ENCODE data around the gene NLRP12. TPM values are rescaled to one million over a fixed set of nuclear protein-coding genes. Genes with fewer than 3 reads are reported as not detected.
A peak's percentile ranks its signal among the peaks of the same experiment; 100 is the strongest.
"Not testable (repeated sequence)": the region's sequence is repeated elsewhere in the genome, so short reads cannot be mapped to it uniquely, and the experiment has no call there.

The NLRP12 gene
- total RNA-seq, 1 experiment from 2014 or later: not detected

DNA sequence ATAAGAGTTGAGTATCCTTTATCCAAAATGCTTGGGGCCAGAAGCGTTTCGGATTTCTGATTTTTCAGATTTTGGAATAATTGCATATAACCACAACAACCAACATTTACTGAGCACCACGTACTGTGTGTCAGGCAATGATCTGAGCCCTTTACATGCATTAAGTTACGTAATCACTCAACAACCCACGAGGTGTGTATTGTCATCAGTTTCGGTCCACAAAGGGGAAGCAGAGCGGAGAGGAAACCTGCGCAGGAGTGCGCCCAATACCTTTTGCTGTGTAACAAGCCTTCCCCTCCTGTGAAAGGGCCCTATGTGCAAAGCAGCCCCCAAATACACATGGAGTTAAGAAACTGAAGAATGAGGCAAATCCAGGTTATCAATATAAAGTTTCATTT, 20.7 kb upstream of the NLRP12 start:
- in situ Hi-C loops (cut with HindIII; ENCODE audit: low pct_unique_long_range_greater_than_20kb, low sequenced_read_pairs): no loop called here
- no peak for DNase-seq (ENCODE audit: low read depth, low spot score)

DNA sequence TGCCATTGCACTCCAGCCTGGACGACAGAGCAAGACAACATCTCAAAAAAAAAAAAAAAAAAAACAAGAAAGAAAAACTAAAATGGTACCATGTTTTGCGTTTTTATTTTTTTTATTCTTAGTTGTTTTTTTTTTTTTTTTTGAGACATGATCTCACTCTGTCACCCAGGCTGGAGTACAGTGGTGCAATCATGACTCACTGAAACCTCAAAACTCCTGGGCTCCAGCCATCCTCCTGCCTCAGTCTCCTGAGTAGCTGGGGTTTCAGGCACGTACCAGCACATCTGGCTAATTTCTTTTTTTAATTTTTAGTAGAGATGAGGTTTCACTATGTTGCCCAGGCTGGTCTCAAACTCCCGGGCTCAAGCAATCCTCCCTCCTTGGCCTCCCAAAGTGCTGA, 16.8 kb upstream of the NLRP12 start:
- DNase-seq (ENCODE audit: low read depth, low spot score); in situ Hi-C loops (cut with HindIII; ENCODE audit: low pct_unique_long_range_greater_than_20kb, low sequenced_read_pairs): not testable (repeated sequence)

DNA sequence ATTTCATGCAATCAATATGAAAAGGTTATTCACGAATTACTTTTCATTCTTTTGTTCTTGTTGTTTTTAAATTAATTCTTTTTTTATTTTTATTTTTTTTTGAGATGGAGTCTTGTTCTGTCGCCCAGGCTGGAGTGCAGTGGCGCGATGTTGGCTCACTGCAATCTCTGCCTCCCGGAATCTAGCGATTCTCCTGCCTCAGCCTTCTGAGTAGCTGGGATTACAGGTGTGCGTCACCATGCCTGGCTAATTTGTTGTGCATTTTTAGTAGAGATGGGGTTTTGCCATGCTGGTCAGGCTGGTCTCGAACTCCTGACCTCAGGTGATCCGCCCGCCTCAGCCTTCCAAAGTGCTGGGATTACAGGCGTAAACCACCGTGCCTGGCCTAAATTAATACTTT, 16.1 kb upstream of the NLRP12 start:
- DNase-seq (ENCODE audit: low read depth, low spot score); in situ Hi-C loops (cut with HindIII; ENCODE audit: low pct_unique_long_range_greater_than_20kb, low sequenced_read_pairs): not testable (repeated sequence)

DNA sequence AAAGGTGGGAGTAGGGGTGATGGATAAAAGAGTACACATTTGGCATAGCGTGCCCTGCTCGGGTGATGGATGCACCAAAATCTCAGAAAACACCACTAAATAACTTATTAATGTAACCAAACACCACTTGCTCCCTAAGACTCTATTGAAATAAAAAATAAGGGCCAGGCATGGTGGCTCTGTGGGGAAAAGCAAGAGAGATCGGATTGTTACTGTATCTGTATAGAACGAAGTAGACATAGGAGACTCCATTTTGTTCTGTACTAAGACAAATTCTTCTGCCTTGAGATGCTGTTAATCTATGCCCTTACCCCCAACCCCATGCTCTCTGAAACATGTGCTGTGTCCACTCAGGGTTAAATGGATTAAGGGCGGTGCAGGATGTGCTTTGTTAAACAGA, 14.3 kb upstream of the NLRP12 start:
- DNase-seq (ENCODE audit: low read depth, low spot score); in situ Hi-C loops (cut with HindIII; ENCODE audit: low pct_unique_long_range_greater_than_20kb, low sequenced_read_pairs): not testable (repeated sequence)

DNA sequence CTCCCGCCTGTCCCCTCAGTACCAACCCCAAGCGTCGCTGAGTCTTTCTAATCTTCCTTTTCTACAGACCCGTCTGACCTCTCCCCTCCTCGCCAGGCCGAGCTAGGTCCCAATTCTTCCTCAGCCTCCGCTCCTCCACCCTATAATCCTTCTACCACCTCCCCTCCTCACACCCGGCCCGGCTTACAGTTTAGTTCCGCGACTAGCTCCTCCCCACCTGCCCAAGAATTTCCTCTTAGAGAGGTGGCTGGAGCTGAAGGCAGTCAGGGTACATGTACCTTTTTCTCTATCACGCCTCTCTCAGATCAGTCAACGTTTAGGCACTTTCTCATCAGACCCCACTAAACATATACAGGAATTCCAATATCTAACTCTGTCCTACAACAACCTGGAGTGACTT, 8.7 kb upstream of the NLRP12 start:
- in situ Hi-C loops (cut with HindIII; ENCODE audit: low pct_unique_long_range_greater_than_20kb, low sequenced_read_pairs); DNase-seq (ENCODE audit: low read depth, low spot score): not testable (repeated sequence)

DNA sequence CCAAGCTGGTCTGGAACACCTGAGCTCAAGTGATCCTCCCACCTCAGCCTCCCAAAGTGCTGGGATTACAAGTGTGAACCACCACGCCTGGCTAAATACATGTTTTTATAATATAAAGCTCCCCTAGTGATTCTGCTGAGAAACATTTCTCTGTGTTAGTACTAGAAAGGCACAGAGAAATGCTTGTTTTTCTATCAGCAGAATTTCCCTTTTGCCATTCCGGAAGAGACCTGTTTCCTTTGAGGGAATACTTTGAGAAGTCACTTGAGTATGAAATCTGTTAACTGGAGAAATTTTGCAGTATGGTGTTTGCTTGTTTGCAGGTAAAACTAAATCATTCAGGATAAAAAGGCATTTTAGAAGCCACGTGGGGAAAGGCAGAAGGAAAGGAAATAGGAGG, 4.4 kb upstream of the NLRP12 start:
- no peak for DNase-seq (ENCODE audit: low read depth, low spot score)
- in situ Hi-C loops (cut with HindIII; ENCODE audit: low pct_unique_long_range_greater_than_20kb, low sequenced_read_pairs): no loop called here

DNA sequence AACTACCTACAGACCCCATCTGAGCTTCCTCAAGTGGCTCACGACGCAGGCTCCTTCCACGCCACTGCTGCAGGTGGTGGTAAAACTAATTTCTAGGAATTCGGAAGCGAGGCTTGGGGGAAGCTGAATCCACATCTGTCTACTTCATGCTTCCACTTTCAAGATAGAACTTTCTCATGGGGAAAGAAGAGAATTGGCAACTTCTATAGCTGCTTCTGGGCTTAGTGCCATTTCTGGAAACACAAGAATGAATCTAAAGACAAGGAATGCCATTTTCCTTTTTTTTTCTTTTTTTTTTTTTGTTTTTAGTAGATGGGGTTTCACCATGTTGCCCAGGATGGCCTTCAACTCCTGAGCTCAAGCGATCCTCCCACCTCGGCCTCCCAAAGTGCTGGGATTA, 2.8 kb upstream of the NLRP12 start:
- no peak for DNase-seq (ENCODE audit: low read depth, low spot score)
- in situ Hi-C loops (cut with HindIII; ENCODE audit: low pct_unique_long_range_greater_than_20kb, low sequenced_read_pairs): no loop called here

DNA sequence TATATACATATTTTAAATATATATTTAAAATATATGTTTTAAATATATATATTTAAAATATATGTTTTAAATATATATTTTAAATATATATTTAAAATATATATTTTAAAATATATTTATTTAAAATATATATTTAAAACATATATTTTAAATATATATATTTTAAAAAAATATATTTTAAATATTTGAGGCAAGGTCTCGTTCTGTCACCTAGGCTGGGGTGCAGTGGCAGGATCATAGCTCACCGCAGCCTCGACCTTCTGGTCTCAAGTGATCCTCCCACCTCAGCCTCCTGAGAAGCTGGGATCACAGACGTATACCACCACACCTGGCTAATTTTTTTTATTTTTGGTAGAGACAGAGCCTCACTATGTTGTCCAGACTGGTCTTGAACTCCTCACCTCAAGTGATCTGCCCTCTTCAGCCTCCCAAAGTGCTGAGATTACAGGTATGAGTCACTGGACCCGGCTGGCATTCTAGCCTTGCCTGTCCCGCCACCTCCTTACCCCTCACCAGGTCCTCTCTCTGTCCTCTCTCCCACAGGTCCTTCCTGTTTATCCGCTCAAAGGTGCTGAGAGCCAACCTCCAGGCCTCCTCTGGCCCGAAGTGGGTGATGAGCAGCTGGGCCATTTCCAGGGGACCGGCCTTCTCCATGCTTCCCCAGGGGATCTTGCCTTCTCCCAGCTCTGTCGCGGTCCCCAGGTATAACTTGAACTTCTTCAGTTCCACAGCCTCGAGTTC, 564 bp downstream of the NLRP12 start:
- no peak for DNase-seq (ENCODE audit: low read depth, low spot score)
- in situ Hi-C loops (cut with HindIII; ENCODE audit: low pct_unique_long_range_greater_than_20kb, low sequenced_read_pairs): no loop called here

DNA sequence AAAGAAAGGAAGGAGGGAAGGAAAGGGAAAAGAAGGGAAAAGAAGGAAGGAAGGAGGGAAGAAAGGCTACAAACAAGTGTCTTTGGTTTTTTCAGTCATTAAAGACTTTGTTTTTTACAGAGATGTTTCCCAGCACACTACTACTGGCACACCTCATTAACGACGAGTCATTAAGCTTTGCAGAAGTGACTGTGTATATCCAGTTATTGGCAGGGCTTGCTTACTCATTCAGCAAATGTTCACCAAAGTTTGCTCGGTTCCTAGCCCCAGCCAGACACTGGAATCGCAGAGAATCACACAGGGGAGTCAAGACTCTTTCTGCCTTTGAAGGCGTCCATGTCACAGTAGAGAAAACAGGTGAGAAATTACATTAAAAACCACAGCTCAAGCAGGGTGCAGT, 4.3 kb downstream of the NLRP12 start:
- in situ Hi-C loops (cut with HindIII; ENCODE audit: low pct_unique_long_range_greater_than_20kb, low sequenced_read_pairs): no loop called here
- no peak for DNase-seq (ENCODE audit: low read depth, low spot score)

DNA sequence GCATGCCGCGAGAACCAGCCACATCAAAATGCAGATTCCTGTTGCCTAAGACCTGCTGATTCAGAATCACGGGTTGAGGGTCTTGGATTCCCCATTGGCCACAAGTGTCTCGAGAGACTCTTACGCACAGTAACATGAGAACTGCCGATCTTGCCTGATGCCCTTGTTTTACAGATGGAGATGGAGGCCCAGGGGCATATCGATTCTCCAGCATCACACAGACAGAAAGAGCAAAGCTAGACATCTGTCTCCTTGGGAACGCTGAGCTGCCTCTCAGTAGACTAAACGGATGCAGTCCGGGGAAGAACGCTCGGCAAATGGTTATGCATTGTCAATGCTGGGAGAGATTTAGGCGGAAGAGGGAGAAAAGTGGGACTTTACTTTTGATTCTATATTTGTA, 5.4 kb downstream of the NLRP12 start:
- in situ Hi-C loops (cut with HindIII; ENCODE audit: low pct_unique_long_range_greater_than_20kb, low sequenced_read_pairs): no loop called here
- peak; percentile 52 for DNase-seq (ENCODE audit: low read depth, low spot score)

DNA sequence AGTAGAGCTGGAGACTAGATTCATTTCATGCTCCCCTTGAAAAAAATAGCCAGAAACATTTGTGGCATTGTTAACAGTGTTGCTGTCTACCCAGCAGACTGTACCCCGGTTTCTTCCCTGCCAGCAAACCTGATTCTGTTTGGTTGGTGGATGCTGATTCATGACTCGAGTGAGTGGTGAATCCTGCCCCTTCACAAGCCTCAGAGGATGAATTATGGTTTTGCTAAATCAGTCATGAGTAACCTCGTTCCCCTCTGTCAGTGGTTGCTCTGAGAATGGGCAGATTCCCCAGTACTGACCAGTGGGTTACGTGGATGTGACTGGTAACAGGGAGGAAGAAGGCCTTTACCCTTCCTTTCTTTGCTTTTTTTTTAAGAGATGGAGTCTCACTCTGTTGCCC, 10.1 kb downstream of the NLRP12 start:
- in situ Hi-C loops (cut with HindIII; ENCODE audit: low pct_unique_long_range_greater_than_20kb, low sequenced_read_pairs): no loop called here
- no peak for DNase-seq (ENCODE audit: low read depth, low spot score)

DNA sequence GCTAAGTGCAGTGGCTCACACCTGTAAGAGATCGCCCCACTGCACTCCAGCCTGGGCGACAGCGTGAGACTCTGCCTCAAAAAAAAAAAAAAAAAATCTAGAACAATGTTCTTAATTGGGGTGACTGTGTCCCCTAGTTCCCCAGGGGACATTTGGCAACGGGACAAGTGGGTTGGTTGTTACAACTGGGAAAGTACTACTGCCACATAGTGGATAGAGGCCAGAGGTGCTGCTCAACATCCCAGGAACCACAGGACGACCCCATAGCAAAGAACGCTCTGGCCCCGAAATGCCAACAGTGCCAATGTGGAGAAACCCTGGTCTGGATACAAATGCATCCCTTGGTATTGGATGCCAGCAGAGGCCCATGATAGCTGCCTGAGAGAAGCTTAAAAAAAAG, 11.8 kb downstream of the NLRP12 start:
- in situ Hi-C loops (cut with HindIII; ENCODE audit: low pct_unique_long_range_greater_than_20kb, low sequenced_read_pairs): no loop called here
- peak; percentile 21 for DNase-seq (ENCODE audit: low read depth, low spot score)

DNA sequence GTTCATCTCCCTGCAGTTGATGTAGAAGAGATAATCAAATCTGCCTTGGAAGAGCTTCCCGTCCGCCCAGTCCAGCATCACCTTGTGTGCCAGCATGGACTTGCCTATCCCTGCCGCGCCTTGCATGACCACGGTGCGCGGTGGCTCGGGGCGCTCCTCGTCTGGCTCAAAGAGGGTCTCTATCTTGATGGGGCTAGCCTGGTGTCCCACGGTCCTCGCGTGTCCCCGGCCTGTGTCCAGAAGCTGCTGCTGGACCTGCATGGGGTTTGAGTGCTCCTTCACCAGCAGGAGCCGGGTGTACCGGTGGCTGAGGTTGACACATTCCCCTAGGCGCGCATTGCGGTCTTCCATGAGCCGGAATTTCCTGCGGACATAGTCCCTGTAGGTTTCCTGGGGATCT, 13.2 kb downstream of the NLRP12 start:
- DNase-seq (ENCODE audit: low read depth, low spot score): no peak
- in situ Hi-C loops (cut with HindIII; ENCODE audit: low pct_unique_long_range_greater_than_20kb, low sequenced_read_pairs): no loop called here

DNA sequence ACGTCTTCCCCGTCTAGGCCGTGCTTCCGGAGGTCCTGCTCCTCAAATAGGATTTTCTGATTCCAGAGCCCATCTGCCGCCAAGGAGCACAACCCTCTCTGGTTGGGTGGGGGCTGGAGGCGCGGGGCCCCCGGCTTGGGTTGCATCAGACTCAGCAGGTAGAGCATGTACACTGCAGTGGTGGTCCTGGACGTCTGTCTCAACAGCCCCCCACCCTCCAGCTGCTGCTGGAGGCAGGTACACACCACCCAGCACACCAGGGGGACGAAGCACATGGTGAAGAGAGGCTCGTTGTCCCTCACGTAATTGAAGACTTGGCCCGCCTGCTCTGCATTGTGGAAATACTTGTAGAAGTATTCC, 13.9 kb downstream of the NLRP12 start:
- in situ Hi-C loops (cut with HindIII; ENCODE audit: low pct_unique_long_range_greater_than_20kb, low sequenced_read_pairs): no loop called here
- no peak for DNase-seq (ENCODE audit: low read depth, low spot score)

DNA sequence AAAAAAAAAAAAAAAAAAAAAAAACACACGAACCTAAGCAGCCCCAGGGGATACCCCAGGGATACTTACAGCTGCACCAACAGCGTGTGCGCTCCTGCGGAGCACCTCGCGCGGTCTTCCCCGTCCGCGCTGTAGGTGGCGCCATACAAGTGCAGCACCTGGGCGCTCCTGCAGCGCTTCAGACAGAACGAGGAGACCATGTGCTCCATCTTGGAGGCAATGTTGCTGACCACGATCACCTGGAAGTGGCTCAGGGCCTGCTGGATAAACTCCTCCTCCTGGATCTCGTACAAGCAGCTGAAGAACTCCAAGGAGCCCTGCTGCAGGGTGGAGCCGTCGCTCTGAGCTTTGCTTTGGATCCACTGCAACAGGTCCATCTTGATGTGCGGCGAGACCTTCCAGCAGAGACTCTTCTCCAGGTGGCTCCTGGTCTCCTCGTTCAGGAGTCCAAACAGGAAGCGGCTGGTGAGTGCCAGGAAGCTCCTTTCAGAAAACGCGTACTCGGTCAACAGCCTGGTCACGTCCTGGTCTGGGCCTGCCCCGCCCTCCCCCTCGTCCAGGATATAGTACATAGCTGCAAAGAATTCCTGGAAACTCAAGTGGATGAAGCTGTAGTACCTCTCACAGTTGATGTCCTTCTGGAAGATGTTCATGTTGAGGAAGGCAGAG, 14.5 kb downstream of the NLRP12 start:
- in situ Hi-C loops (cut with HindIII; ENCODE audit: low pct_unique_long_range_greater_than_20kb, low sequenced_read_pairs): no loop called here
- DNase-seq (ENCODE audit: low read depth, low spot score): peak; percentile 21

DNA sequence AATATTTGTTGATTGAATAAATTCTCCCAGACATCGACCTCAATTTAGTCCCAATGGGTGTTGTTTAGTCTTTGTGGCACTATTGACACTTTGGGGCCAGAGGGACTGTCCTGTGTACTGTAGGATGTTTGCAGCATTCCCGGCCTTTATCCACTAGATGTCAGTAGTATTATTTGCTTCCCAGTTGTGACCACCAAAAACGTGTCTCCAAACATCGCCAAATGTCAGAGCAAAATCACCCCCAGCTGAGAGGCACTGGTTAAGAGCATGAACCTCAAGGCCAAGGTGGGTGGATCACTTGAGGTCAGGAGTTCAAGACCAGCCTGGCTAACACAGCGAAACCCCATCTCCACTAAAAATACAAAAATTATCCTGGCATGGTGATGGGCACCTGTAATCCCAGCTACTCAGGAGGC, 15.4 kb downstream of the NLRP12 start:
- in situ Hi-C loops (cut with HindIII; ENCODE audit: low pct_unique_long_range_greater_than_20kb, low sequenced_read_pairs): no loop called here

DNA sequence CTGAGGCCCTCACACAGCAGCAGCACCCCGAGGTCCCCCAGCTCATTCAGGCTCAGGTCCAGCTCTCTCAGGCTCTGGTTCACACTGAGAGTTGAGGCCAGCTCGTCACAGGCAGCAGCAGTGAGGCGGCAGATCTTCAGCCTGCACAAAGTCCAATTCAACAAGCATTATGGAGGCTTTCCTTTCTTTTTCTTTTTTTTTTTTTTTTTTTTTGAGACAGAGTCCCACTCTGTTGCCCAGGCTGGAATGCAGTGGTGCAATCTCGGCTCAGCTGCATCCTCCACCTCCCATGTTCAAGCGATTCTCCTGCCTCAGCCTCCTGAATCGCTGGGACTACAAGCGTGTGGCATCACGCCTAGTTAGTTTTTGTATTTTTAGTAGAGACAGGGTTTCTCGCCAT, 22.9 kb downstream of the NLRP12 start:
- no peak for DNase-seq (ENCODE audit: low read depth, low spot score)
- in situ Hi-C loops (cut with HindIII; ENCODE audit: low pct_unique_long_range_greater_than_20kb, low sequenced_read_pairs): no loop called here

More for the DNA sequence above, 15.4 kb downstream of the NLRP12 start:
- peak; percentile 58 for DNase-seq (ENCODE audit: low read depth, low spot score)

DNA sequence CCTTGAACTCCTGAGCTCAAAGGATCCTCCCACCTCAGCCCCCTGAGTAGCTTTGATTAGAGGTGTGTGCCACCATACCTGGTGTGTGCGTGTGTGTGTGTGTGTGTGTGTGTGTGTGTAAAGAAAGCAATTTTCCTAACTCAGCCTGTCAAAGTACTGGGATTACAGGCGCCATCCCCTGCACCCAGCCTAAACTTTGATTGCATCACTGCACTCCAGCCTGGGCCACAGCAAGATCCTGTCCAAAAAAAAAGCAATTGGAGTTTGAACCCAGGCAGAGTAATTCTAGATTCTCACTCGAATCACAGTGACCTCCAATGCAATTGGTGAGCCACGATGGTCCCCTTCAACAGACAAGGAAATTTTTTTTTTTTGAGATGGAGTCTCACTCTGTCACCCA, 29.1 kb downstream of the NLRP12 start:
- in situ Hi-C loops (cut with HindIII; ENCODE audit: low pct_unique_long_range_greater_than_20kb, low sequenced_read_pairs): no loop called here
- no peak for DNase-seq (ENCODE audit: low read depth, low spot score)

DNA sequence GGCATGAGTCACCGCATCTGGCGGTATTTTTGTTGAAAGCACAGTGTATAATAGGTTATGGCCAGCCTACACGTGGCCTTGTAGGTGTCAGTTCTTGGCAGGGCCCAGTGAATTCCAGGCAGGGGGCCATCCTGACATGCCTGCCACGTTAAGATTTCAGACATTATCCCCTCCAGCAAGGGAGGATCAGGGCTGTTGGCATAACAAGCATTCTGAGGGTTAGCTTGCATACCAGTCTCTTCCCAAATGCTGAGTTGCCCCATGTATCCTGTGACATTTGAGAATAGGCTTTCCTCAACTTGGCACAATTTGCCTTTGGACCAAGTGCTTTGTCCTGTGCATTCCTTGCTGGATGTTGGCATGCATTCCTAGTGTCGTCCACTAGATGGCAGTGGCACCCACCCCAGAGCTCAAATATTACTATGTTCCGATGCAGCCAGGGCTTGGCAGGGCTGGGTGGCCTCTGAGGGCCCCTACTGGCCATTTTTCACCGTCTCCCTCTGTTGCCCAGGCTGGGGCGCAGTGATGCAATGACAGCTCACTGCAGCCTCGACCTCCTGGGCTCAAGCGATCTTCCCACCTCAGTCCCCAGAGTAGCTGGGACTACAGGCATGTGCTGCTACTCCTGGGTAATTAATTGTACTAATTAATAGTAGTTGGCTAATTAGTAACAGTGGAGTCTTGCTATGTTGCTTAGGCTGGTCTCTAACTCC, 31.2 kb downstream of the NLRP12 start:
- DNase-seq (ENCODE audit: low read depth, low spot score): peak; percentile 89
- in situ Hi-C loops (cut with HindIII; ENCODE audit: low pct_unique_long_range_greater_than_20kb, low sequenced_read_pairs): no loop called here

Measured in SK-MEL-5 (cell line).